DMS53 (cell line): Measurements from ENCODE around the gene SORCS3.

ENCODE experiments used
- DNase-seq: peaks from one replicate; lab custom pipeline; 2025; lab: John Stamatoyannopoulos, UW

Gene SORCS3

GRCh38 chr10:105266966-105267539, 626.0 kb downstream of the SORCS3 start:
- no peak for DNase-seq

DNA sequence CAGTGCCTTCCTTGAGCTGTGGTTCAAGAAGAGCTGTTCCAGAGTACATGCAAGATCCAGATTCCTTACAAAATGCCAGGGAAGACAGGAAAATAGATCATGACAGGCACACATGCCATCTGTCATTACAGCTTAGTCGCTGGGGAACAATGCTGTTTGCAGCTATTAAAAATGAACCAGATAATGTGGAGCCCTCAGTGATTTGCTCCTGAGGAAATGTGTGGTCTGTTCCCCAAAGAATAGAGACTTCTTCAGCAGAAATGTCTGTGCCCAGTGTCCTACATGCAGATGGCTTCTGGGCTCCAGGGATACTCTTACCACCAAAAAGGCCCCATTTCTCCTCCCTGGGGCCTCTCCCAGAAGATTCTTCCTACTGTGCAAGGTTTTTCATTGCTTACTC, 627.9 kb downstream of the SORCS3 start:
- DNase-seq = no peak

DNA sequence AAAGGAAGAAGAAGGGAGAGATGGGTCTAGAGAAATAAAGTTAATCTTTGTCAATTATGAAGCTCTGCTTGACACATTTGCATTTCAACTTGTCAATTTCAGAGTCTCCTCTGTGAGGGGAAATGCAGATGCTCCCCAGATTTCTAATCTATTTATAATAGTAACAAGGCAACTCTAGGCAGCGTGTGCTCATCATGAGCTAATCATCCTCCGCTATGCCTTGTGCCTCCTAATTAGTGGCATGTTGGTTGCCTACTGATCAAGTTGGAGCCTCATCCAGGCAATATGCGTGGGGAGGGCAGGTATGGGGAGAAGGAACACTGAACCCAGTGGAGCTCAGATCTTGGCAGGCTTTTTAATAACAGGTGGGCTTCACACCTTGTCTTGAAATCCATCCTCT, 628.6 kb downstream of the SORCS3 start:
- DNase-seq = no peak

DNA sequence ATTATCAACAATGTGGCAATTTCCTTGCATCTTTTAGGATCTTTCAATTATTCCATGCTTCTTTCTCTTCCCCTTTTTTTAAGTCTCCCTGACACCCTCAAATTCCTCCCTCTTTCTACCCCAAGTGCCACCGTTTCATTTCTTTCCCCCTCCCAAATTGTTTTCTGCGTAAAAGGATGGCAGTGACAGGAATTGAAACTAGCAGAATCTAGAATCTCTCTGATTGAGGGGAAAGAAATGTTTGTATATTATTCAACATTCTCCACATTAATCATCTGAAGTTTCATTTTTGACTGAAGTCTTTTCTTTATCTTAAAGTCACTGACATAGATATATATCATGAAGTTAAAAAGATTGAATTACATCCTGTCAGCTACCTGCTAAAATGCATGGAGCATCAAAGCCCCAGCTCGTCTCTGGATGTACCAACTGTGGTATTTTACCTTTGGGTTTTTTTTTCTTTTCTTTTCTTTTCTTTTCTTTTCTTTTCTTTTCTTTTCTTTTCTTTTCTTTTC, 633.5 kb downstream of the SORCS3 start:
- DNase-seq = no peak

- no peak for DNase-seq
These were observed 637.3 kb downstream of the SORCS3 start for GRCh38 chr10:105278439-105278838.

DNA sequence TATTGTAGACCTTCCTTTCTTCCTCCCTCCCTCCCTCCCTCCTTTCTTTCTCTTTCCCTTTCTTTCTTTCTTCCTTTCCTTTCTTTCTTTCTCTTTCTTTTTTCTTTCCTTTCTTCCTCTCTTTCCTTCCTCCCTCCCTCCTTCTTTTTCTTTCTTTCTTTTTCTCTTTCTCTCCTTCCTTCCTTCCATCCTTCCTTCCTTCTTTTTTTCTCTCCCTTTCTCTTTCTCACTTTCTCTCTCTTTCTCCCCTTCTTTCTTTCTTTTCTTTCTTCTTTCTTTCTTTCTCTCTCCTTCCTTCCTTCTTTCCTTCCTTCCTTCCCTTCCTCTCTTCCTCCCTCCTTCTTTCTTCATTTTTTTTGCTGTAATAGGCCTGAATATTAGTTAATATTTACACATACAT, 638.0 kb downstream of the SORCS3 start:
- DNase-seq = no peak

DNA sequence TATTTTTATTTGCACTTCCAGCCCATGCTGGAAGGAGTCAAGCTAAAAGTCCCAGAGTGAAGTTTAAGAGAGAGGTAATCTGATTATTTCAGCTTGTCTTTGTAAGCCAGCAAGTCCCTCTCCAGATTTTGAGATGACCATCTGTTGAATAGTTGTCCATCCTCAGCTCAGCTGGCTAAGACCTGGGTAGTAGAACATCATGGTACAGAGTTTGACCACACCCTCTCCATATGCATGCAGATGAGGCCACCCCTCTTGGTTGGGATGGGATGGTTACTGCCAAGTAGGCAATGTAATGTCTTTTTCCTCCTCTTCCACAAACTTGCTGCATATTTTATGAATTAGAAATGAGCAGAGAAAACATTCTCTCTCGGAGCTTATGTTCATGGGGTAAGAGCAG, 639.8 kb downstream of the SORCS3 start:
- DNase-seq = no peak

GRCh38 chr10:105284476-105285215, 643.6 kb downstream of the SORCS3 start:
- DNase-seq = no peak

DNA sequence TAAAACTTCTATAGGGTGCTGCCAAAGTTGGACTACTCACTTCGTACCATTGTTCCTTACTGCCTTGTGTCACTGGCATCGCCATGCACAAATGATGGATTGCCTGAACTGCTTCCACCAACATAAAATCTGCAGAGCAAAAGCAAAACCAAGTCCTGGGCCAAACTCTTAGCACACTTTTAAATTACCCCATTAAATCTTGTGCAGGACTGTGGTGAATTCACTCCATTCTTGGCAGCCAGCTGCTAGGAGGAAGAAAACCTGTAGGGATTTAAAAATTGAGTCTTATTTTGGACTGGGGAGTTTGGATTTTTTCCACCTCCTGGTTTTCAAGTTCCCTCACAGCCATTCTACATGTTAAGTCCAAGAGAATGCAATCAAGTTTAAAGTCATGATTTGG, 646.9 kb downstream of the SORCS3 start:
- DNase-seq = no peak

- no peak for DNase-seq
These were observed 647.5 kb downstream of the SORCS3 start for GRCh38 chr10:105288613-105289012.

- no peak for DNase-seq
These were observed 650.5 kb downstream of the SORCS3 start for GRCh38 chr10:105291571-105291970.

DNA sequence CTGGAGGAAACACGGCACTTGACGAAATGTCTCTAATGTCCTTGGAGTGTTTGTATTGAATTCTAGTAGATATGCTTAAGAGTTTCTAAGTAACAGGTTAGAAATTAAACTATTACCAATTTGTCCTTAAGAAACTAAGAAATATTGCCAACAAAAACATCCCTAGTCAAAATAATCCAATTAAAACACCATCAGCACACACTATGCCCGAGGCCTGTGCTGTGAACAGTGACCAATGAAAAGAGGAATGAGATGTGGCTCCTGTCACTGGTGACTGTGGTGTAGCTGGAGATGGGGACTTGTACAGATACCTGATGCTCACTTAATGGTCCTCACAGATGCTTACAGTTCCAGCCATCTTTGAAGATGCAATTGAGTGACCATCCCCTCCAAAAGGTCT, 651.1 kb downstream of the SORCS3 start:
- no peak for DNase-seq
